Pulmonary artery endothelial cell (primary cell): ENCODE measurements around the gene MME. TPM values are rescaled to one million over a fixed set of nuclear protein-coding genes. Genes with fewer than 3 reads are reported as not detected.

Experiments used
- DNase-seq: peaks from one replicate; pipeline ENCODE4 v3.0.0-alpha.2; 2011; ENCODE audit warnings: low read depth, low spot score
- total RNA-seq: library from RNA; depleted of rRNA; stranded (reverse); fragments of >200 nt; gene quantifications from 2 replicates; pipeline ENCODE4 v1.2.3, GENCODE V29; 2014

MME gene
- 15.1 and 16.5 TPM in 2 replicates for total RNA-seq

DNA sequence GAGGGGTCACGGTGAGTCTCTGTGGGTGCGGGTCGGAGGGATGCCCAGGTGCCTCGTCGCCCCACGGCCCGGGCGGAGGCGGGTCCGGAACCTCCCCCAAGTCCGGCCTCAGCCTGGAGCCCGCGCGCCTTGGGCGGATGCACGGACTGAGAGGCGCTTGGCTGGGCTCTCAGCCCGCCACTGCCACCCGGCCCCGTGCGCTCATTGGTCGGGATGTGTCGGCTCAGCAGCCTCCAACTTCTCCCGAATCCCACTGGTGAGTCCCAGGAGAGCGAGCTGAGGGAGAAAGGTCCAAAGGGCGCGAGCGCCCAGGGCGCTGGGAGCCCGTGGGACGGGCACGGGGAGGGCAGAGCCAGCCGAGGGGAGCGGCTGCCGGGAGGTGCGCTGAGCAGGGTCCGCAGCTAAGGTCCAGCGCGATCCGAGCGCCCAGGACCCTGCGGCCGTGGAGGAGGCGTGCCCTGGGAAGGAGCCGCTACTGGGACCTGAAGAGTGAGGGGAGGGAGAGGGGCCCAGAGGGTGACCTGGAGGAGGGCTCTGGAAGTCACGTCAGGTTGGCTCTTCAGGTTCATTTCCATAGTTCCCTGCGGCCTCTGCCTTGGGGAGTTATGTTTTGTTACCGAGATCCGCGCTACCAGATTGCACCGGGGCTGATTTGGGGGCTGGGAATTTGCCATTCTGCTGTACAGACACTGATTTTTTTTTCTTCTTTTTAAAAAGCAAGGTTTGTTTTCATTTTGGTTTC lies at the start of gene MME:
Gene MME (plus strand): TSS at position 574 of the 742 bp plus-strand sequence. CDS start 3,849 bp downstream, outside the sequence.
- DNase-seq: no peak

DNA sequence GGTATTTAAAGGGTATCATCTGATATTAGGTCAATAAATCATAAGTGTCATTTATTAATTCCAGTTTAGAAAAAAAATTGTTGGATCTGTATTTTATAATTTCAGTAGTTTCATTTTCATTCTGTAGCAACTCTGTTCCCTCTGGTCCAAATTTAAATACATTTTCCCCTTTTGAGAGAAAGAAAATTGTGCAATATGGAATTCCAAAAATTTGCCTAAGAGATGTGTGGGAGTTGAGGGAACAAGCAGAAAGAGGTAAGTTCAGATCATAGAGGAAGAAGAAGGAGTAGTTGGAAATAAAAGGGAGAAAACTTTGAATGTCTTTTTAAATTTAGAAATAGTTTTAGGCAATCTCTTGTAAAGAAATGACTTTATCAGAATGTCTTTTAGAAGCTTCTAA lies 48.9 kb upstream of the MME start:
- DNase-seq: no peak

DNA sequence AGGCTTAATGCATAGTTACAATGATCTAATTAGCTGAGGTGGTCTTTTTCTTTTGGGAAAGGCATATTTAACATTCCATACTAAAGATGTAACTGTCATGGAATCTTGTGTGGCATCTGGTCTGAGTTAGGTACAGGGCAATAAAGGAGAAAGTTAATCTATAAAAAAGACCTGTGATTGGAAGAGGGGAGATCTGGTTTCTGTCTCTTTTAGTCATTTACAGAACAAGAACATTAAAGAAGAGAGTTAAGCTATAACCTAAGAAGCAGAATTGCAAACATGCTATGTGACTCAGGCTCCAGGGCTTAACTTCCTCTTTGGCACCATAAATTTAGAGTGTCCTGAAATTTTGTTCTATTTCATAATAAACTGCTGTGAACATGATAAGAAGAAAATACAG lies 47.2 kb upstream of the MME start:
- DNase-seq: no peak

DNA sequence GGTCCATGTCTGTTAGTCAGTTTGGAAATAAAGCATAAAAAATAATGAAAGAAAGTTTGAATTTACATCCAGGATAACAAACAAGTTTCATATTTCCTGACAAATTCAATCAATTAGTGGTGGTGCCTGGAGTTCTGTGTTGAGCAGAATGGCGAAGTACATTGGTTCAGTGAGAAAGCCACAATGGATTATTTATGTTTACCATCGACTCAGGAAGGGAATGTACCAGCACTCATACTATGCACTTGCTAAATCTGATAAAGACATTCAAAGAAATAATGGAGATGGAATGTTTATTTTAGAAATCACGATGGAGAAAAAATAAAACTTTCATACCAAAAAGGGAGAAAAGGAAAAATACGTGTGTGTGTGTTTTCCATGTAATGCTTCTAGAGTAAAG lies 45.3 kb upstream of the MME start:
- no peak for DNase-seq

DNA sequence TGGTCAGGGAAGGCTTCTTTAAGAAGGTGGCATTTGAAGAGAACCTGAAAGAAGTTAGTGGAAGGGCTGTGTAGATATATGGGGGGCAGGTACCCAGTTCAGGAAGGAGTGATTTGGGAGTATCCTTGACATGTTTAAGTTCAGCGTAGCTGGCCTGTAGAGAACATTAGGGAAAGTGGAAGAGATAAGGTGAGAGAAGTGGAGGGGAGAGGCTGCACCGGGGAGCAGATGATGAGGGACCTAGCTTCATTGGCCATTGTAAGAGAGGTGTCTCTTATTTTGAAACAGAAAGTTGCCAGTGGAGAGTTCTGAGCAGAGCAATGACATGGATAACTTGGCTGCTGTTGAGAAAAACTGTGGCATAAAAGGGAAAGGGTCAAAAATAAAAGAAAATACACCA lies 44.6 kb upstream of the MME start:
- DNase-seq: no peak

DNA sequence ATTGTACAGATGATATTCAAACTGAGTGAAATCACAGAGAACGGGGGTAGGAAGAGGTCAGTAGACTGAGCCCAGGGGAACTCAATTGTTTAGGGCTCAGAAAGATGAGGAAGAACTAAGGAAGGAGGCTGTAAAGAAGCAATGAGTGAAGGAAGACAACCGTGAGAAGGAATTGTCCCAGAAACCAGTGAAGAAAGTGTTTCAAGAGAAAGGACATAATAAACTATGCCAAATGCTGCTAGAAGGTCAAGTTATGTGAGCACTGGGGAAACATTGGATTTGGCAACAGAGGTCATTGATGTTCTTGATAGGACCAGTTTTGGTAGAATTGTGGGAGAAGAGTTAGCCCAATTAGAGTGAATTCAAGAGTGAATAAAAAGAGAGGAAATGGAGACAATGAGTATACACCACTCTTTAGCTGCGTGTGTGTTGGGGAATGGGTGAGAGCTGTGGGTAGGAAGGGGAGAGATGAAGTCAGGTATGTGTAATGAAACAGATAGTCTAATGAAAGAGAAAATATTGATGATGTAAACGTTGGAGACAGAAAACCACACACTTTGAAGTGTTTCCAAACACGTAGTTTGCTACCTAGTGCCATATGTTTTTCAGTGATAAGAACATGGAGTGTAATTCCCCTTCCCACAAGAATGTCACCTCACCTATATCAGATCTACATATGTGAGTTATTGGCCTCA lies 42.5 kb upstream of the MME start:
- DNase-seq: no peak

DNA sequence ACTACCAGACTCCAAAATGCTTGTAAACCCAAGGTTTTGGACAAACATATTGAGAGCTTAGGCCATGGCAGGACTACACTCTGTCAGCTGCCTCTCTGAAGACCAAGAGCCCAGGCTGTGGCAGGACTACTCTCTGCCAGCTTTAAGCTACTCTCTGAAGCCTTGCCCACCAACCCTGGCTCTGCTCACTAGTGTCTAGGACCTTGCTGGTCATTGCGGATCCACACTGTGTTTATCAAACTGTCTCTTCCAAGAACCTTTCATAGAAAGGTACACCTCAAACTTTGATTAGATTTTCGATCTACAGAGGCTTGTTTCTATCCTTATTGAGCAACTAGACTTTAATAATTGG lies 41.9 kb upstream of the MME start:
- no peak for DNase-seq

DNA sequence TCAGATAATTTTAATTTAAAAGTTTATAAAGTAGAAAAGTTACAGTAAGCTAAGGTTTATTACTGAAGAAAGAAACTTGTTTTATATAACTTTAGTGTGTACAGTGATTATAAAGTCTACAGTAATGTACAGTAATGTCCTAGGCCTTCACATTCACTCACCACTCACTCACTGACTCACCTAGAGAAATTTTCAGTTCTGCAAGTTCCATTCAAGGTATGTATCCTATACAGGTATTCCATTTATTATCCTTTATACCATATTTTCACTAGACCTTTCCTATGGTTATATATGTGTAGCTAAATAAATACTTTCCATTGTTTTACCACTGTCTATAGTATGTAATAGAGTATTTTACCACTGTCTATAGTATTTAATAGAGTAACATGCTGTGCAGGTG lies 33.2 kb upstream of the MME start:
- no peak for DNase-seq

DNA sequence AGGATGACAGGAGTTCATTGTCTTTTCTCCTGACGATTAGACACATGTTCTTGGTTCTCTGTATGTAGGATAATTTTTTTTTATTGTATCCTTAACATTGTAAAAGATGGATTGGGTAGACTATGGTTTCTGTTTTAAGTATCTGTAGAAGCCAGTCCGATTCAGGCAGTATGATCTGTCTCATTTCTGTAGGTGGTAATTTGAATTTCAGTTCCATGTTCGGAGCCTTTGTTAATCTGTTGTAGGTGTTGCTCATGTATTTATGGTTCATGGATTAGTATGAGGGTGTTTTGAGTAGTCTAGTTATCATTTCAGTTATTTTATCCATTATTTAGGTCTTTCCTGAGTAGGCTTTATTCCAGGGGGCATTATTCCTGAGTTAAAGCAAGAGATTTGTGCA lies 32.4 kb upstream of the MME start:
- DNase-seq: no peak

DNA sequence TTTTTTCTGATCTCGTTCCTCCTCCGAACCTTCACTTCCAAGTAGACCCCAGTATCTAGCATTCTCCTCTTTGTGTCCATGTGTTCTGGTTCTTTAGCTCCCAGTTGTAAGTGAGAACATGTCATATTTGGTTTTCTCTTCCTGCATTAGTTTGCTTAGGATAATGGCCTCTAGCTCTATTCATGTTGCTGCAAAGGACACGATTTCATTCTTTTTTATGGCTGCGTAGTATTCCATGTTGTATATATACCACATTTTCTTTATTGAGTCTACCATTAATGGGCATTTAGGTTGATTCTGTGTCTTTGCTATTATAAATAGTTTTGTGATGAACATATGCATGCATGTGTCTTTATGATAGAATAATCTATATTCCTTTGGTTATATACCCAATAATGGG lies 30.2 kb upstream of the MME start:
- no peak for DNase-seq

DNA sequence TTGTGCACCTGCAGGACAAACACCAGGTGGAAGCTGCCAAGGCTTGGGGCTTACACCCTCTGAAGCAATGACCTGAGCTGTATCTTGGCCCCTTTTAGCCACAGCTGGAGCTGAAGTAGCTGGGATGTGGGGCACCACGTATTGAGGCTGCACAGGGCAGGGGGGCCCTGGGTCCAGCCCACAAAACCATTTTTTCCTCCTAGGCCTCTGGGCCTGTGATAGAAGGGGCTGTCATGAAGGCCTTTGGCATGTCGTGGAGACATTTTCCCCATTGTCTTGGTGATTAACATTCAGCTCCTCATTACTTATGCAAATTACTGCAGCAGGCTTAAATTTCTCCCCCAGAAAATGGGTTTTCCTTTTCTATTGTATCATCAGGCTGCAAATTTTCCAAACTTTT lies 27.6 kb upstream of the MME start:
- DNase-seq: no peak

DNA sequence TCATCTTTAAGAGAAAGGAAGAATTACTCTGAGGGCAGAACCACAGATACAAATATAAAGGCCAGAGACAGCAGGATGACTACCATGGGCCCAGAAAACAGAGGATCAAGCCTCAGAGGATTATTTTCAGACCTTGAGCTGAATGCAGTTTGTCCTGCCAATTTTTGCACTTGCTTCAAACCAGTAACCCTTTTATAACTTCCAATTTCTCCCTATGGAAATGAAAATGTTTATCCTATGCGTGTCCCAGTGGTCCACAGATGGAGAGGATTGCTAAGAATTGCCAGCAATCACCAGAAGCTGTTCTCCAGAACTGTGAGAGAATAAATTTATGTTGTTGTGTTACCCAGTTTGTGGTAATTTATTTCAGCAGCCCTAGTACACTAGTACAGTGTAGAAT lies 26.4 kb upstream of the MME start:
- no peak for DNase-seq

DNA sequence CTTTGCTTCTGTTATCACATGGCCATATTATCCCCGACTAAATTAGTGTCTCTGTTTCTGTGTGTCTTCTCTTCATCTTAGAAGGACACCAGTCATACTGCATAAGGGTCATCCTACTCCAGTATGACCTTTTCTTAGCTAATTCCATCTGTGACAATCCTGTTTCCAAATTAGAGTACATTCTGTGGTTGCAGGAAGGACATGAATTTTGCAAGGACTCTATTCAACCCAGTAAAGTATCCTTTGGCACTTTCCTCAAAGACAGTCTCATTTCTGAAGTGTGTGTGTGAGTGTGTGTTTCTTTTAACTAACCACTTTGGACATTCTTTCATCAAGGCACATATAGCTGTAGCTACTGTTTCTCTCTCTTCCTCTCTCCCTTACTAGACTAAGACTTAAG lies 15.2 kb upstream of the MME start:
- no peak for DNase-seq

DNA sequence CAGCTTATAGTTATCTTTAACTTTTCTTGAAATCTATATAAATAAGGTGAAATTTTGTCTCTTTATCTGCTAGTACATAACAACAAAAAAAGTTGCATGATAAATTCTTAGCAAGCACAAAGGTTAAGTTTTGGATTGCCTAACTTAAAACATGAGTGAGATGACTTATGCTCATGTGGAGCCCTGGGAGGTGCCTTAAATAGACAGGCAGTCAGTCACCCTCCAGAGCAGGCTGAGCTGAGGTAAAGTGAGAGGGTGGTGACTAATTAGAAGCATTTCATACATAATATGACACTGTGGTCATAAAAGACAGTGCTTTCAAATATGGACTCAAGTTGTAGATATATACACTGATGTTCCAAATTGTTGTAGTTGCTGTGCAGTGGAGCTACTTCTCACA lies 14.6 kb upstream of the MME start:
- no peak for DNase-seq

DNA sequence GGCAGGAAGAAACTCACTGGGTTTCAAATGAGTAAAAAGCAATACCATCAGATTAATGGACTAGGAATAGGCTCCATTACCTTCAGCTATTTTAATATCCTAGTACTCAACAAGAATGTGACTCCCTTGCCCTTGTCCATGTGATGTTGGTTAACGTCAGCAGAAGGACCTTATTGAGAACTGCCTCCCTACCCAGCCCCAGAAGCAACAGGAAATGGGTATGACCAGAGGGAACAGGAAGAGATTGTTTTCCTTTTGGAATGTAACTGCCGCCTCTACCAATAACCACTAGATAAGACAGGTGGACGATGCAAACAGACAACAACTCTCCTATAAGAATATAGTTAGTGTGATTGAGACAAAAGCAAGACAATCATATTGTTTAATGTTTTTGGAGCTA lies 10.4 kb upstream of the MME start:
- peak; percentile 56 for DNase-seq

DNA sequence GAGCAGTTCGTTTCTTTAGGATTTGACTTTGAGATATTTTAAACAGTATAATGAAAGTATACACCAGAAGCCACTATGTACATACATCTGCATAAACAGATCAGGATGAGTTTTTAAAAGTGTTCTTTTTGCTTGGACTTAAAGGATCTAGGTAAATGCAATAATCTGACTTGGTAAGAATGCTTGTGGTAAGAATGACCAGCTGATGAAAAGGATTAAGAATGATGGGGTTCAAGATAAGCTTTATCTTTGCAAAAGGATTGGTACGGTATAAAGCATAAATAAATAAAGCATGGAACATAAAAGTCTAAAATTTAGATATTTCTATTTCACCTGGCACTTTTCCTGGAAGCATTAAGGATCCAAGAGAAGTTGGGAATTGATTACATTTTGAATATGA lies 9.8 kb upstream of the MME start:
- DNase-seq: no peak

DNA sequence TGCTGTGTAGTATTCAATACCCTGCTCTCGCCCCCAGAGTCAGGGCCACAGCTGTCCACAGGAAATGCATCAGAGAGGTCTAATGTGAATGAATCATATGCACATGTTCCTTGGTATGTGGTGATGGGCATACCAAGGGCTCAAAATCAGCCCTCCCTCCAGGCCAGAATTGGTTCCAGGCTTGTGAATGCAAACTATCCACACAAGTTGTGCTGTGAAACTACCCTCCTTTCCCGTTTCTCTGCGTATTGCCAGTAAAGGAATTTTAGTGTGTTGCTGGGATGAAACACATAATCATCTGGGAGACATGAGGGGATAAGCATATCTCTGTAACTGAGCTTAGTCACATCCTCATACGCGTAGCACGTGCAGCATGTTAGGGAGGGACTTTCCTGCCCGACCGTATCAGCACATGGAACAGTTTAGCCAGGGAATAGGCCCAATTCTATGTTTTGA lies 9.2 kb upstream of the MME start:
- peak; percentile 72 for DNase-seq

DNA sequence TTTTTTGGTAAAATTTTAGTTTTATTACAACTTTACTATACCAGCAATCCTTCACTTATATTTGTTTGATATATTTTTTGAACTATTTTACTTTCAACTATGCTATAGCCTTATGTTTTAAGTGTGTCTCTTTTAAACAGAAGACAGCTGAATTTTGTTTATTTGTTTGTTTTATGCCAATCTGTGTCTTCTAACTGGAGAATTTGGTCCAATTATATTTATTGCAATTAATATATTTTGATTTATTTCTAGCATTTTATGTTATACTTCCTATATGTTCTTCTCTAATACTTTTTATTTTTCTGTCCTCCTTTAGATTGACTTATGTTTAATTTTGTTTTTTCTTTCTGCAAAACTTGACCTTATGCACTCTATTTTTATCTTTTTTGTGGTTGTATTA lies 4.9 kb upstream of the MME start:
- DNase-seq: no peak

DNA sequence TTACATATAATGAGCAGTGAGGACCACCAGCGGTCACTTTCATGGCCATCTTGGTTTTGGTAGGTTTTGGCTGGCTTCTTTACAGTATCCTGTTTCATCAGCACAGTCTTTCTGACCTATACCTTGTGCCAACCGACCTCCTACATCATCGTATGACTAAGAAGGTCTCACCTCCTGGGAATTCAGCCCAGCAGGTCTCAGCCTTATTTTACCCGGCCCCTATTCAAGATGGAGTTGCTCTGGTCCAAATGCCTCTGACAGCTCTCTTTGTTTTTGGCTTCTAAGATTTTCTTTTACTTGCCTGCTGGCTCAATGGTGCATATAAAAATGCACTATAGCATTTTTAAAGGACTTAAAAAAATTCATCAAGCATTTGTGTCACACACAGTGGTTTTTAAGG lies 3.2 kb upstream of the MME start:
- DNase-seq: no peak

DNA sequence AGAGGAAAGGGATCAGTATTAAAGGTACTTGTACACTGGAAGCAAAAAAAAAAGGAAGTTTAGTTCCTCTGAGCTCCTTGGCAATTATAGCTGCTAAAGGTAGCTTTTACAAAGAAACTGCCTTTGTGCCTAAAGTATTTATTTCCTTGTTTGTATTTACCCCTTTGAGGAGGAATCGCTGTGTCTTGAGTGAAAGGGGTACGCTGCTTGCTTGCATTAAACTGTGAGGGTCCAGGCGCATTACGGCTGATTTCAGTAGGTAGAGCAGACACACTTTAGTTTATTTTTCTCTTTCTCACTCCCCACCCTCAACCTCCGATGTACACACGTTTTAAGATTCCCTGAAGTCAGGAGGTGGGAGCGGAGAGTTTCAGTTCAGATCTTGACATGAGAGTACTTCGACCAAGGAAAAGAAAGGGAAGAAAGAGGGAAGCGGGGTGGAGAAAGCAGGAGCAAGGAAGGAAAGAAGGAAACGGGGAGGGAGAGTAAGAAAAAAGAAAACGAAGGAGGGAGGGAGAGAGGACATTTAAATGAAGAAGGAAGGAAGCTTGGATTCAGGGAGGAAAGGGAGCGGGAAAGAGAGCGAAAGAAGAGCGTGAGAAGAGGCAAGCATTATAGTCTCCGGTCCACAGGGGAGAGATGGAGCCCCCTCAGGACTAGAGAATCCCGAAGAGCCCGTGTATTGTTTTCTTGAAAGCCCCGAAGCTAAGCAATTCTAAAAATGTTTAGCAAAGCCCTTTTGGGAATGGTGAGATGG lies 1.2 kb upstream of the MME start:
- no peak for DNase-seq

DNA sequence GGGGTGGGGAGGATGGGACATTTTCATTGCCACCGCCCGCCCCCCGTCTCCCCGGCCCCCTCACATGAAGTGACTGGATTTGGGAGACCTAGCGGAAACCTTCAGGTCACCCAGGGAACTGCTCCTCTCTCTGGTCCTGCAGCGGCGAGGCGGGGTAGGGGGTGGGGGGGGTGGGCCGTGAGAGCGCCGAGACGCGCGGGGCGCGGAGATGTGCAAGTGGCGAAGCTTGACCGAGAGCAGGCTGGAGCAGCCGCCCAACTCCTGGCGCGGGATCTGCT lies 712 bp upstream of the MME start:
- no peak for DNase-seq

DNA sequence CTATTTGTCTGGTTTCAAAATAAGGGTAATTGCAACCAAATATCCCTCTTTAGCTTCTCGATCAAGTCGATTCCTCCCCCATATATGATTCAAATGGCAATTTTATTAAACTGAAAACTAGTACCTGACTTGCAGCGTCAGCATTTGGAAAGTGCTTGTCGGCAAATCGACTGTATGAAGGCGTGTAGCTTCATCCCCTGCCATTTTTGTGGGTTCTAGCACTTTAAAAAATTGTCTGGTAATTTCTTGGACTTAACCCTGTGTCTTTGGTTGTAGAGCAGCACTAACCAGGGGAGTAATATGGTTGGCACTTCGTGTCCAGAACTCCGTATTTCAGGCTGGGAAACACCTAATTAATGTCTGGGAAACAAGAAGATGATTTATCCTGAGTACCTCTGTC lies 573 bp downstream of the MME start:
- no peak for DNase-seq
